ENCODE results near the gene KIF21A.

DNA sequence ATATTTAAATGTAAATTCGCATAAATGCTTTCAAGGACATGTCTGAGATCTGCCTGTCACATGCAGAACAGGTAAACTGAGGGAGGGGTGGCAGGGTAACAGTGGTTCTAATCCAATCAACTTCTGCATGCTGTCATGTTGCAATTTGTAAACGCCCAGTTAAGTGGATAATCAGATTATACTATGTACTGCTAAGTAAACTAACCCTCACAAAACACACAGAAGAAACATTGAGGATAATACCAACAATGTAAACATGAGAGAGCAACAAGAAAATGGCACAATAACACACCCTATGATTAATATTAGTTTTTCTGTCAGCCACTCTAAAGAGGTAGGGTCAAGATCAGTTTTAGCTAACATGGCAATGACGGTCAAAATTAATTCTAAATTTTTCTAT, 123.7 kb downstream of the KIF21A start:
- no peak for TF ChIP-seq EZH2 (IDR thresholded peaks at IDR 0.05)
- no peak for TF ChIP-seq POLR2AphosphoS5 (IDR thresholded peaks at IDR 0.05; ENCODE audit: borderline replicate concordance, low read depth, low read length)
